ENCODE data around the gene CREB3L1. TPM values are rescaled to one million over a fixed set of nuclear protein-coding genes. Genes with fewer than 3 reads are reported as not detected.

Gene CREB3L1
- total and polyA plus RNA-seq, 2 donors (not counting 3 experiments of a cell fraction or from before 2014, with no cell fraction given) = 0.23 to 0.84 TPM

DNA sequence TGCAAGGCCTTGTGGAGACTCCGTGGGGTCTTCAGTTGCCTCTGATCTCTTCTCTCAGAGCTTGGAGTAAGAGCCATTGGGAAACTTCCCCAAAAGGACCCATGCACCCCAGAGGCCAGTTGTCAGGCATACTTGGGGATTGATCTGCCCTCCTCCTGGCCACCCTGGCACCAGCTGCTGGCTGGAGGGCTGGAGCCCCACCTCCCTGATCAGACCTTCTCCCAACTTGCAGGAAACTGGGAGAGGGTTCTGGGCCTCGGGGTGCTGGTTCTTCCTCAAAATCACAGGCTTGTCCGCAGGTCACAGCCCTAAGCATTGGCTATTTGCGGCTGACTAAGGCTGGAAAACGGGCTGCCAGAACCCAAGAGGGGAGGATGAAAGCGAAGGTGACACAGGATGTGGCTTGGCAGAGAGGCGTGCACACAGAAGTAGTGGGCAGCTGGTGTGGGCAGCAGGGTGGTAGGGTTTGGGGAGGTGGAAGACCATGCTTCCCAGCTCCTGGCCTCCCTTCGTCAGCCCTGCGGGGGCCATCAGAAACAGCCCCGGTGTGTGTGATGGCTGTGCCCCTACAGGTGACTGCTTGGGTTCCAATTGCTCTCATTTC lies 68.5 kb downstream of the CREB3L1 start:
- H3K27ac ChIP-seq (ENCODE audit: insufficient read depth, low read depth, low read length) = peak overlapping the region; percentile 33
- no peaks in the 10 kb centered on the region for H3K36me3 ChIP-seq (ENCODE audit: control insufficient read depth in 2 of 2, extremely low read depth in 1 of 2, insufficient read depth in 2 of 2, low read length in 2 of 2)
- H4K20me1 ChIP-seq (replicated peaks; ENCODE audit: control insufficient read depth, extremely low read depth, insufficient read depth, low read length) = no peaks in the 10 kb centered on the region
- no TSS peak for BruUV-seq (replicated peaks)
- DNase-seq (ENCODE audit: low read depth, low spot score) (no peak), FAIRE-seq (peak; percentile 18)
- no peaks in the 10 kb centered on the region for H3K9me3 ChIP-seq (replicated peaks; ENCODE audit: control insufficient read depth, insufficient read depth, low read length)
- H3K4me1 ChIP-seq (ENCODE audit: control insufficient read depth, extremely low read depth, insufficient read depth, low read length) = peaks cover 46% of the 10 kb centered on the region
- intact Hi-C loops (cut with micrococcal nuclease) (loop anchor here (1.0 kb wide), 2 partner anchors 31 to 49 kb away; no protein-coding TSS in a partner anchor), dilution Hi-C loops (cut with MboI; ENCODE audit: extremely low pct_ligation_motif_present, low sequenced_read_pairs) (no loop called here)
- H3K27me3 ChIP-seq (ENCODE audit: control insufficient read depth in 2 of 2, insufficient read depth in 2 of 2, low read length in 2 of 2) = no peaks in the 10 kb centered on the region
- no peak overlapping the region for H2AFZ ChIP-seq (ENCODE audit: low read depth, low read length)
- CTCF ChIA-PET = interaction anchor here (0.6 to 2.8 kb wide), 15 partner anchors 11 to 107 kb away, joined by 3 to 19 read pairs (median 4); partner anchors contain the start of gene CREB3L1
- TF ChIP-seq JUN (IDR thresholded peaks at IDR 0.05; ENCODE audit: borderline replicate concordance, insufficient read depth, insufficient read length, low read depth) = no peak
- TF ChIP-seq GATA2 (IDR thresholded peaks at IDR 0.05; ENCODE audit: insufficient read depth, insufficient read length, low read depth, low read length) = no peak
- H3K9ac ChIP-seq (replicated peaks; ENCODE audit: extremely low read depth, insufficient read depth, low read length) = peak overlapping the region; percentile 53
- no peaks in the 10 kb centered on the region for H3K9me1 ChIP-seq (replicated peaks; ENCODE audit: control insufficient read depth, extremely low read depth, insufficient read depth, low read length)
- H3K4me2 ChIP-seq (ENCODE audit: insufficient read depth, low read length) = peak overlapping the region; percentile 81
- peak overlapping the region; percentile 9 to 61 (median 38) for H3K4me3 ChIP-seq (replicated peaks in 1 of 3; ENCODE audit: insufficient read depth in 1 of 3, low read depth in 1 of 3, low read length in 3 of 3)
- POLR2A ChIA-PET = no interaction called here
- H3K79me2 ChIP-seq (ENCODE audit: control insufficient read depth, insufficient read depth, low read length) = peaks cover 30% of the 10 kb centered on the region

DNA sequence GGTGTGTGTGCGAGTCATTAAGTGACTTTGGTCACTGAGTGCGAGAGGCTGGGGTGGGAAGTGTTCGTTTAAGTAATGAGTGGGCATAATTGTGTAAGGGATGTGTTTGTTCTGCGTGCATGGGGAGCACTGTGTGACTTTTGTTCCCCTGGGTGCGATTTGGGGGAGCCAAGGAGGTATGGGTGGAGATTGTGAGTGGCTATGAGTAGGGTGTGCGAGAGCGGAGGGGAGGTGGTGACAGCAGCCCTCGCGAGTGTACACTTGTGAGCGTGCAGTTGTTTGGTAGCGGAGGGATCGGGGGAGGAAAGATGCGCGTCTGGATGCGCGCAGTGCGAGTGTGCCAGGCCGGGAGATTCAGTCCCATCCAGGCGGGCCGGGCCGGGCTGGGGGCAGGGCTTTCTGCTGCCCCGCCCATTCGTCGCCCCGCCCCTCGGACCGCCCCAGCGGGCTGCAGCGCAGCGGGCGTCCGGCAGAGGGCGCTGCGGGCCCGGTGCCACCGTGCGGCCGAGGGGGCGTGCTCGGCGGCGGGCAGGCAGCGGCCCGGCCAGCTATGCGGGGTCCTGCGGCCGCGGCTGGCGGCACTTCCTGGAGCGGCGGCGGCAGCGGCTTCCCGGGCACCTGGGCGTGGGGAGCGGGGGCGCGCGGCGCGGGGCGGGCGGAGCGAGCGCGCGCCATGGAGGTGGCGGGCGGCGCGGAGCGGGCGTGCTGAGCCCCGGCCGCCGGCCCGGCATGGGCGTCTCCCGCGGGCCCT lies 69.6 kb downstream of the CREB3L1 start, which contains the start of gene DGKZ:
Gene DGKZ, plus strand, starts transcription at position 578 of the 751 bp plus-strand sequence. CDS start 197 bp downstream, outside the sequence.
- H3K27me3 ChIP-seq (ENCODE audit: control insufficient read depth in 2 of 2, insufficient read depth in 2 of 2, low read length in 2 of 2) = no peaks in the 10 kb centered on the region
- H3K9me3 ChIP-seq (replicated peaks; ENCODE audit: control insufficient read depth, insufficient read depth, low read length) = no peaks in the 10 kb centered on the region
- peak within 1 kb of the TSS; percentile 54 for H3K9ac ChIP-seq (replicated peaks; ENCODE audit: extremely low read depth, insufficient read depth, low read length)
- peak; percentile 56 for TF ChIP-seq POLR2A (IDR thresholded peaks at IDR 0.05; ENCODE audit: low read depth, low read length)
- no peak for TF ChIP-seq GATA2 (IDR thresholded peaks at IDR 0.05; ENCODE audit: insufficient read depth, insufficient read length, low read depth, low read length)
- no peak for TF ChIP-seq MYC (IDR thresholded peaks at IDR 0.05; ENCODE audit: low read depth, low read length)
- no peak for TF ChIP-seq FOS (IDR thresholded peaks at IDR 0.05; ENCODE audit: borderline replicate concordance, insufficient read depth, low read length)
- TF ChIP-seq, protein P1, sequence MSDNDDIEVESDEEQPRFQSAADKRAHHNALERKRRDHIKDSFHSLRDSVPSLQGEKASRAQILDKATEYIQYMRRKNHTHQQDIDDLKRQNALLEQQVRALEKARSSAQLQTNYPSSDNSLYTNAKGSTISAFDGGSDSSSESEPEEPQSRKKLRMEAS (IDR thresholded peaks at IDR 0.05; ENCODE audit: insufficient read depth, insufficient read length) = no peak
- TF ChIP-seq, protein P2, sequence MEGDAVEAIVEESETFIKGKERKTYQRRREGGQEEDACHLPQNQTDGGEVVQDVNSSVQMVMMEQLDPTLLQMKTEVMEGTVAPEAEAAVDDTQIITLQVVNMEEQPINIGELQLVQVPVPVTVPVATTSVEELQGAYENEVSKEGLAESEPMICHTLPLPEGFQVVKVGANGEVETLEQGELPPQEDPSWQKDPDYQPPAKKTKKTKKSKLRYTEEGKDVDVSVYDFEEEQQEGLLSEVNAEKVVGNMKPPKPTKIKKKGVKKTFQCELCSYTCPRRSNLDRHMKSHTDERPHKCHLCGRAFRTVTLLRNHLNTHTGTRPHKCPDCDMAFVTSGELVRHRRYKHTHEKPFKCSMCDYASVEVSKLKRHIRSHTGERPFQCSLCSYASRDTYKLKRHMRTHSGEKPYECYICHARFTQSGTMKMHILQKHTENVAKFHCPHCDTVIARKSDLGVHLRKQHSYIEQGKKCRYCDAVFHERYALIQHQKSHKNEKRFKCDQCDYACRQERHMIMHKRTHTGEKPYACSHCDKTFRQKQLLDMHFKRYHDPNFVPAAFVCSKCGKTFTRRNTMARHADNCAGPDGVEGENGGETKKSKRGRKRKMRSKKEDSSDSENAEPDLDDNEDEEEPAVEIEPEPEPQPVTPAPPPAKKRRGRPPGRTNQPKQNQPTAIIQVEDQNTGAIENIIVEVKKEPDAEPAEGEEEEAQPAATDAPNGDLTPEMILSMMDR (IDR thresholded peaks at IDR 0.05; ENCODE audit: extremely low read depth in 1 of 2, insufficient read depth in 1 of 2, low read depth in 1 of 2, low read length in 2 of 2) = peak; percentile 61 to 90
- TF ChIP-seq EZH2 (IDR thresholded peaks at IDR 0.05; ENCODE audit: borderline replicate concordance, low read depth, low read length, severe bottlenecking) = no peak
- TF ChIP-seq JUN (IDR thresholded peaks at IDR 0.05; ENCODE audit: borderline replicate concordance, insufficient read depth, insufficient read length, low read depth) = no peak
- TF ChIP-seq POLR2AphosphoS5 (IDR thresholded peaks at IDR 0.05; ENCODE audit: insufficient read depth, low read depth, low read length) = peak; percentile 91
- no peaks in the 10 kb centered on the region for H4K20me1 ChIP-seq (replicated peaks; ENCODE audit: control insufficient read depth, extremely low read depth, insufficient read depth, low read length)
- BruUV-seq (replicated peaks) = no TSS peak
- H3K4me1 ChIP-seq (ENCODE audit: control insufficient read depth, extremely low read depth, insufficient read depth, low read length) = peaks cover 40% of the 10 kb centered on the region
- peak within 1 kb of the TSS; percentile 81 for H3K4me2 ChIP-seq (ENCODE audit: insufficient read depth, low read length)
- H2AFZ ChIP-seq (ENCODE audit: low read depth, low read length) = peak within 1 kb of the TSS; percentile 48
- peak; percentile 95 for FAIRE-seq
- no peaks in the 10 kb centered on the region for H3K9me1 ChIP-seq (replicated peaks; ENCODE audit: control insufficient read depth, extremely low read depth, insufficient read depth, low read length)
- peak; percentile 84 for DNase-seq (ENCODE audit: low read depth, low spot score)
- peaks cover 0 to 5% of the 10 kb centered on the region in 2 experiments for H3K36me3 ChIP-seq (ENCODE audit: control insufficient read depth in 2 of 2, extremely low read depth in 1 of 2, insufficient read depth in 2 of 2, low read length in 2 of 2)
- dilution Hi-C loops (cut with MboI; ENCODE audit: extremely low pct_ligation_motif_present, low sequenced_read_pairs) (no loop called here), intact Hi-C loops (cut with micrococcal nuclease) (loop anchor here (1.0 kb wide), 2 partner anchors 16 to 20 kb away; no protein-coding TSS in a partner anchor)
- peak within 1 kb of the TSS; percentile 32 to 73 (median 61) for H3K4me3 ChIP-seq (replicated peaks in 1 of 3; ENCODE audit: insufficient read depth in 1 of 3, low read depth in 1 of 3, low read length in 3 of 3)
- H3K27ac ChIP-seq (ENCODE audit: insufficient read depth, low read depth, low read length) = peak within 1 kb of the TSS; percentile 19
- H3K79me2 ChIP-seq (ENCODE audit: control insufficient read depth, insufficient read depth, low read length) = peaks cover 40% of the 10 kb centered on the region
- ChIA-PET CTCF (interaction anchor here (0.6 to 10.8 kb wide), 16 partner anchors 9 to 191 kb away, joined by 3 to 200 read pairs (median 4); no protein-coding TSS in a partner anchor), POLR2A (no interaction called here)

Data from endothelial cell of umbilical vein (primary cell).